B cell (primary cell): Measurements from ENCODE around the gene SPACA4. TPM values are rescaled to one million over a fixed set of nuclear protein-coding genes. Genes with fewer than 3 reads are reported as not detected.
A peak's percentile ranks its signal among the peaks of the same experiment; 100 is the strongest.

Source experiments
- ATAC-seq: fragments of 200-7000 bp; cut with Tn5 transposase; one replicate; pipeline ENCODE4 v1.10.0; 2021; ENCODE audit warnings: low read depth, mild to moderate bottlenecking, moderate number of reproducible peaks, moderate library complexity
- CTCF ChIA-PET: fragments of 350-600 bp; sonication (Branson Sonifier 250); formaldehyde crosslinking; loops from one replicate; lab custom pipeline; 2021; ENCODE audit warnings: antibody characterized with exemption, inconsistent platforms; lab: Charles Lee
- POLR2A ChIA-PET: fragments of 350-600 bp; sonication (Branson Sonifier 250); formaldehyde crosslinking; loops from one replicate; lab custom pipeline; 2021; ENCODE audit warnings: antibody characterized with exemption; lab: Charles Lee
- DNase-seq: peaks from one replicate; pipeline ENCODE4 v3.0.0; 2013
- H2AFZ ChIP-seq: 2 replicates; pipeline ENCODE4 v1.6.1; 2012; ENCODE audit warnings: mild to moderate bottlenecking, low read depth, low read length; ENCODE audit not compliant: insufficient read depth, poor library complexity, severe bottlenecking
- H3K27ac ChIP-seq, 2 donors: 1 replicate in 1 of 2; 2 replicates in 1 of 2; pipeline ENCODE4 v1.5.1; 2012 to 2013; ENCODE audit warnings: low read length in 2 of 2, mild to moderate bottlenecking in 2 of 2, moderate library complexity in 1 of 2
- H3K27me3 ChIP-seq, 4 experiments: fragments of 200-600 bp in 1 of 4; sonication (generic) in 1 of 4; replicated peaks in 1 of 4; 1 replicate in 2 of 4; 2 replicates in 2 of 4; pipeline versions ENCODE4 v1.6.1 to v1.7.0; 2013 to 2016; ENCODE audit warnings: low read length in 3 of 4, mild to moderate bottlenecking in 2 of 4, mixed read lengths in 1 of 4, moderate library complexity in 1 of 4; ENCODE audit not compliant: insufficient read depth in 4 of 4, control insufficient read depth in 3 of 4; ENCODE audit errors: control extremely low read depth in 1 of 4
- H3K36me3 ChIP-seq, 2 experiments: replicated peaks in 1 of 2; 1 replicate in 1 of 2; 2 replicates in 1 of 2; pipeline versions ENCODE4 v1.6.1 to v1.7.1; 2013; ENCODE audit warnings: low read length in 1 of 2; ENCODE audit not compliant: insufficient read depth in 2 of 2, control insufficient read depth in 1 of 2; ENCODE audit errors: control extremely low read depth in 1 of 2, extremely low read depth in 1 of 2
- H3K4me1 ChIP-seq, 2 donors: fragments of 200-600 bp in 1 of 2; sonication (generic) in 1 of 2; 1 replicate in 1 of 2; 2 replicates in 1 of 2; pipeline versions ENCODE4 v1.5.1 to v1.6.1; 2013 to 2017; ENCODE audit warnings: low read length in 2 of 2; ENCODE audit not compliant: control insufficient read depth in 2 of 2, insufficient read depth in 2 of 2
- H3K4me2 ChIP-seq: replicated peaks from 2 replicates; pipeline ENCODE3; 2012; ENCODE audit warnings: mild to moderate bottlenecking, low read depth, low read length; ENCODE audit not compliant: poor library complexity, severe bottlenecking
- H3K4me3 ChIP-seq, 5 experiments: fragments of 200-600 bp in 1 of 5; sonication (generic) in 1 of 5; 1 replicate in 3 of 5; 2 replicates in 2 of 5; pipeline versions ENCODE4 v1.5.1 to v1.7.0; 2011 to 2016; ENCODE audit warnings: low read length in 4 of 5, mild to moderate bottlenecking in 4 of 5, low read depth in 2 of 5, control low read depth in 1 of 5, moderate library complexity in 1 of 5; ENCODE audit not compliant: insufficient read depth in 1 of 5; ENCODE audit errors: control extremely low read depth in 1 of 5, extremely low read depth in 1 of 5
- H3K79me2 ChIP-seq: fragments of 200-600 bp; sonication (generic); one replicate; pipeline ENCODE4 v1.6.0; 2016; ENCODE audit warnings: low read length; ENCODE audit not compliant: control insufficient read depth, insufficient read depth
- H3K9ac ChIP-seq: fragments of 200-600 bp; sonication (generic); 2 replicates; pipeline ENCODE4 v1.6.1; 2017; ENCODE audit warnings: mild to moderate bottlenecking, low read length, moderate library complexity
- H3K9me3 ChIP-seq, 3 donors: one replicate each; pipeline versions ENCODE4 v1.6.1 to v1.7.1; 2013; ENCODE audit warnings: low read length in 2 of 3; ENCODE audit not compliant: control insufficient read depth in 2 of 3, insufficient read depth in 1 of 3; ENCODE audit errors: control extremely low read depth in 1 of 3
- H4K20me1 ChIP-seq: 2 replicates; pipeline ENCODE4 v1.6.0; 2012; ENCODE audit warnings: mild to moderate bottlenecking, low read length; ENCODE audit not compliant: insufficient read depth, control insufficient read depth, poor library complexity, severe bottlenecking
- H3K27ac Mint-ChIP-seq: one replicate; pipeline ENCODE4 v1.8.0; 2021; ENCODE audit warnings: mixed read lengths
- H3K27me3 Mint-ChIP-seq: one replicate; pipeline ENCODE4 v1.8.0; 2021; ENCODE audit warnings: mixed read lengths
- H3K4me1 Mint-ChIP-seq: one replicate; pipeline ENCODE4 v1.8.0; 2021; ENCODE audit warnings: mixed read lengths
- H3K4me3 Mint-ChIP-seq: one replicate; pipeline ENCODE4 v1.8.0; 2021; ENCODE audit warnings: mixed read lengths
- H3K9me3 Mint-ChIP-seq: one replicate; pipeline ENCODE4 v1.8.0; 2022; ENCODE audit warnings: mixed read lengths; ENCODE audit not compliant: insufficient read depth
- CTCF ChIP-seq: fragments of 200-600 bp; IDR thresholded peaks from one replicate; pipeline ENCODE4 v1.8.0; 2022; ENCODE audit warnings: antibody characterized with exemption, mild to moderate bottlenecking
- EZH2 ChIP-seq: IDR thresholded peaks from 2 replicates; pipeline ENCODE4 v1.6.1; 2012; ENCODE audit warnings: borderline replicate concordance, low read depth, mild to moderate bottlenecking, moderate library complexity, low read length; ENCODE audit not compliant: insufficient read depth, poor library complexity, severe bottlenecking
- WGBS: methylation state at CpG from one replicate; pipeline ENCODE4 v1.1.5; 2013; ENCODE audit warnings: missing lambda C conversion rate; ENCODE audit not compliant: insufficient coverage; 5-methylcytosine and 5-hydroxymethylcytosine counted together
- intact Hi-C: fragments of 100-400 bp; cut with micrococcal nuclease; formaldehyde crosslinking; loops from one replicate; pipeline ENCODE4 v1.10.0; 2022
- polyA plus RNA-seq: library from polyadenylated mRNA; depleted of rRNA; stranded (reverse); fragments of >200 nt; gene quantifications from 2 replicates; pipeline ENCODE4 v1.2.3, GENCODE V29; 2012
- total RNA-seq, 2 donors: library from RNA; stranded (reverse); fragments of 120-200 nt in 1 of 2; gene quantifications; 1 replicate in 1 of 2; 2 replicates in 1 of 2; pipeline versions ENCODE4 v1.2.3 to v1.2.4, GENCODE V29; 2013 to 2022

The SPACA4 gene
- total and polyA plus RNA-seq, 2 donors (not counting 1 experiment from before 2014, with no cell fraction given), result not detected

- peak overlapping the region; percentile 89 for H3K4me2 ChIP-seq
- H3K9ac ChIP-seq, result peak overlapping the region; percentile 98
- H3K4me3 ChIP-seq, result peak overlapping the region in 2 of 5 experiments; percentile 99 to 100
- Mint-ChIP-seq H3K4me1 (peaks cover 44% of the 10 kb centered on the region), H3K27me3 (no peaks in the 10 kb centered on the region), H3K27ac (peak overlapping the region; percentile 10), H3K4me3 (peak overlapping the region; percentile 98), H3K9me3 (no peaks in the 10 kb centered on the region)
- H3K4me1 ChIP-seq, result peaks cover 17 to 32% of the 10 kb centered on the region in 2 donors
- H3K79me2 ChIP-seq, result peaks cover 17% of the 10 kb centered on the region
- WGBS, result 86% methylated on average over 13 of the region's 18 CpGs
- no peaks in the 10 kb centered on the region for H3K27me3 ChIP-seq
- intact Hi-C loops, result no loop called here
- peaks cover 0 to 40% of the 10 kb centered on the region in 2 experiments for H3K36me3 ChIP-seq
- H2AFZ ChIP-seq, result no peak overlapping the region
- peak overlapping the region; percentile 87 to 91 for H3K27ac ChIP-seq
- no peak for TF ChIP-seq EZH2
- no peak for TF ChIP-seq CTCF
- DNase-seq (peak; percentile 24), ATAC-seq (no peak)
- POLR2A ChIA-PET, result interaction anchor here (0.6 kb wide), 1 partner anchor 14 kb away, joined by 4 read pairs; no protein-coding TSS in a partner anchor
- CTCF ChIA-PET, result interaction anchor here (0.9 to 3.9 kb wide), 3 partner anchors 10 to 20 kb away, joined by 3 to 25 read pairs (median 5); partner anchors contain the start of genes DBP and SPACA4
- peaks cover 41% of the 10 kb centered on the region for H4K20me1 ChIP-seq
- no peaks in the 10 kb centered on the region for H3K9me3 ChIP-seq
Observed at GRCh38 chr19:48617146-48617937, 10.8 kb downstream of the SPACA4 start.
